Thyroid gland (tissue), 4 donors: Measurements from ENCODE around the gene IL18RAP.

Experiments used
- POLR2A ChIP-seq, 2 donors: fragments of 450-650 bp; IDR thresholded peaks; one replicate each; pipeline ENCODE4 v1.6.1; 2017; ENCODE audit warnings: antibody characterized with exemption in 2 of 2, mild to moderate bottlenecking in 2 of 2, moderate library complexity in 1 of 2
- TF ChIP-seq, protein P1 (sequence below), 6 experiments: fragments of 200-600 bp in 3 of 6; fragments of 450-650 bp in 3 of 6; sonication (generic) in 3 of 6; IDR thresholded peaks; one replicate each; pipeline ENCODE4 v1.5.1; 2016 to 2019; ENCODE audit warnings: antibody characterized with exemption in 6 of 6, mild to moderate bottlenecking in 2 of 6, inconsistent platforms in 1 of 6, moderate library complexity in 1 of 6

GRCh38 chr2:102396012-102396411 is 26.9 kb upstream of the IL18RAP start:
- TF ChIP-seq, protein P1, sequence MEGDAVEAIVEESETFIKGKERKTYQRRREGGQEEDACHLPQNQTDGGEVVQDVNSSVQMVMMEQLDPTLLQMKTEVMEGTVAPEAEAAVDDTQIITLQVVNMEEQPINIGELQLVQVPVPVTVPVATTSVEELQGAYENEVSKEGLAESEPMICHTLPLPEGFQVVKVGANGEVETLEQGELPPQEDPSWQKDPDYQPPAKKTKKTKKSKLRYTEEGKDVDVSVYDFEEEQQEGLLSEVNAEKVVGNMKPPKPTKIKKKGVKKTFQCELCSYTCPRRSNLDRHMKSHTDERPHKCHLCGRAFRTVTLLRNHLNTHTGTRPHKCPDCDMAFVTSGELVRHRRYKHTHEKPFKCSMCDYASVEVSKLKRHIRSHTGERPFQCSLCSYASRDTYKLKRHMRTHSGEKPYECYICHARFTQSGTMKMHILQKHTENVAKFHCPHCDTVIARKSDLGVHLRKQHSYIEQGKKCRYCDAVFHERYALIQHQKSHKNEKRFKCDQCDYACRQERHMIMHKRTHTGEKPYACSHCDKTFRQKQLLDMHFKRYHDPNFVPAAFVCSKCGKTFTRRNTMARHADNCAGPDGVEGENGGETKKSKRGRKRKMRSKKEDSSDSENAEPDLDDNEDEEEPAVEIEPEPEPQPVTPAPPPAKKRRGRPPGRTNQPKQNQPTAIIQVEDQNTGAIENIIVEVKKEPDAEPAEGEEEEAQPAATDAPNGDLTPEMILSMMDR (IDR thresholded peaks at IDR 0.05) = no peak
- TF ChIP-seq POLR2A (IDR thresholded peaks at IDR 0.05) = no peak
